GM19397 (cell line): ENCODE measurements around the gene USP15.

ENCODE experiments used
- ATAC-seq: cut with Tn5 transposase; IDR thresholded peaks from one replicate; pipeline ENCODE4 v1.9.1; 2021; ENCODE audit warnings: mild to moderate bottlenecking, moderate library complexity; ENCODE audit not compliant: unreplicated experiment

USP15 gene

GRCh38 chr12:62259993-62260732 is at the start of gene USP15:
Gene USP15, plus strand, starts transcription at chr12:62260404. Its CDS starts 11 bp downstream, at chr12:62260415.
- peak; percentile 79 for ATAC-seq

- ATAC-seq = peak; percentile 64
Observed at GRCh38 chr12:62210422-62210821, 49.8 kb upstream of the USP15 start.

GRCh38 chr12:62211510-62211909 is 48.7 kb upstream of the USP15 start:
- no peak for ATAC-seq

- no peak for ATAC-seq
Observed at GRCh38 chr12:62214846-62215245, 45.4 kb upstream of the USP15 start.

GRCh38 chr12:62215506-62215905 is 44.7 kb upstream of the USP15 start:
- no peak for ATAC-seq

- no peak for ATAC-seq
Observed at GRCh38 chr12:62217466-62218194, 42.6 kb upstream of the USP15 start.

- ATAC-seq = no peak
Observed at GRCh38 chr12:62221107-62221506, 39.1 kb upstream of the USP15 start.

GRCh38 chr12:62224601-62225000 is 35.6 kb upstream of the USP15 start:
- no peak for ATAC-seq

GRCh38 chr12:62227091-62227490 is 33.1 kb upstream of the USP15 start:
- no peak for ATAC-seq

- no peak for ATAC-seq
Observed at GRCh38 chr12:62230652-62231051, 29.6 kb upstream of the USP15 start.

GRCh38 chr12:62232143-62232729 is 28.0 kb upstream of the USP15 start:
- no peak for ATAC-seq

- no peak for ATAC-seq
Observed at GRCh38 chr12:62233805-62234204, 26.4 kb upstream of the USP15 start.

- ATAC-seq = no peak
Observed at GRCh38 chr12:62239571-62239970, 20.6 kb upstream of the USP15 start.

- ATAC-seq = no peak
Observed at GRCh38 chr12:62247281-62248045, 12.7 kb upstream of the USP15 start.

GRCh38 chr12:62248873-62249272 is 11.3 kb upstream of the USP15 start:
- ATAC-seq = no peak

- ATAC-seq = no peak
Observed at GRCh38 chr12:62249419-62249818, 10.8 kb upstream of the USP15 start.

GRCh38 chr12:62250671-62251608 is 9.3 kb upstream of the USP15 start:
- peak; percentile 87 for ATAC-seq

GRCh38 chr12:62251609-62251958 is 8.6 kb upstream of the USP15 start:
- peak; percentile 32 for ATAC-seq

GRCh38 chr12:62252576-62252975 is 7.6 kb upstream of the USP15 start:
- no peak for ATAC-seq

GRCh38 chr12:62254967-62255366 is 5.2 kb upstream of the USP15 start:
- ATAC-seq = no peak
